Skin of body (tissue), 3 donors: ENCODE measurements around the gene KNG1. TPM values are rescaled to one million over a fixed set of nuclear protein-coding genes. Genes with fewer than 3 reads are reported as not detected.

Source experiments
- DNase-seq: peaks from one replicate; lab custom pipeline; 2025; lab: John Stamatoyannopoulos, UW
- small RNA-seq: library from RNA; depleted of rRNA; stranded (forward); fragments of <200 nt; gene quantifications from one replicate; pipeline ENCODE3, GENCODE V24; 2014; ENCODE audit warnings: low replicate concordance
- total RNA-seq: library from RNA; depleted of rRNA; stranded (reverse); fragments of >200 nt; gene quantifications from one replicate; pipeline ENCODE4 v1.2.3, GENCODE V29; 2014

KNG1 gene
- total RNA-seq, 1 donor from 2014 or later = not detected

GRCh38 chr3:186772701-186773417 lies 55.7 kb downstream of the KNG1 start:
- DNase-seq = peak; percentile 14

GRCh38 chr3:186775999-186776398 lies 58.8 kb downstream of the KNG1 start:
- DNase-seq = no peak

GRCh38 chr3:186779204-186779603 lies 62.0 kb downstream of the KNG1 start:
- DNase-seq = no peak

DNA sequence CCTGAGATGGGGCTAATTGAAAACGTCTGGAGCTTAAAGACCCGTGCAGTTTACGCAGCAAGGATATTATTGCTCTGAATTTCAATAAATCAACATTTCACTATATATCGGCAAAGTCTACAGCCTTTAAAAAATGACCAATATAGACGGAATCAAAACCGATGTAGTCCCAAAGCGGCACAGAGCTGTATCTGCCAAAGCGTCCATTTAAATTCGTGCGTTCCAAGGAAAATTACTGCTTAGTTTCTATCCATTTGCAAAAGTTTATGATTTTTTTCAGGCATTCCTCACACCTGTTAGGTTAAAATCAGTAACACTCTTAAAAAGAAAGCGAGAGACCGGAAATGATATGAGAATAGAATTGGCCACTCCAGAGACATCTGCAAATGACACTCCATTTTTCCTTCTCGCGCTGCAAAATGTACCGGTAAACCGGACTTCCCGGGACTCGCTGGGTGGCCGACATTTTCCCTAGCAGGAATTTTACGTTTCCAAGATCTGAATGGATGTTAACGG lies 65.4 kb downstream of the KNG1 start:
- DNase-seq = peak; percentile 47

DNA sequence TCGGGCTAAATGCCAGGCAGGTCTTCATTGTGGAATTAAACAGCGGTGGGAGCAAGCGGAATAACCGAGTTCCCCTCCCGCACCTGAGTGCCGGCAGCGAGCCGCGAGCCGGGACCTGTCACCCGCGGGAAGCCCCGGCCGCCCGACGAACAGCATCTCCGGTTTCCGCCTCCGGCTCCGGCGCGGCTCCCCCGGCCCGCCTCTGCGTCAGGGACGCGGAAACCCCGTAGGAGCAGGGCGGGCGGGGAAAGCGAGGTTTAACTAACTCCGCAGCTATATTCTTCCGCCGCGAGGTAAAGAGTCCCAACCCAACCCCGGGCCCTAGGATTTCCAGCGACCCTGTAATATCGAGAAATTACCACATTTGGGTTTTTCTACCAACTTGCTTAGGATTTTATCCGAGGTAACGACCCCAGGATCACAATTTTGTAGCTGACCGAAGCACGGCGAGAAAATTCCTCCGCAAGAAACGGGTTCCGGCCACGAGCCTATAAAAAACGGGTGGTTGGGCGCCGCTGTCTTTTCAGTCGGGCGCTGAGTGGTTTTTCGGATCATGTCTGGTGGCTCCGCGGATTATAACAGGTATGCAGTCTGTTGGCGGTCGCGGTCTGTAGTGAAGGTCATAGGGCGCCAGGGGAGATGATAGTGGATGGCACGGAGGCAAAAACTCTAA lies 66.0 kb downstream of the KNG1 start, which contains the start of gene EIF4A2:
TSS of gene EIF4A2 (plus strand) at position 520 of the 673 bp plus-strand sequence. CDS start at position 554, 34 bp downstream.
- DNase-seq = peak; percentile 96

DNA sequence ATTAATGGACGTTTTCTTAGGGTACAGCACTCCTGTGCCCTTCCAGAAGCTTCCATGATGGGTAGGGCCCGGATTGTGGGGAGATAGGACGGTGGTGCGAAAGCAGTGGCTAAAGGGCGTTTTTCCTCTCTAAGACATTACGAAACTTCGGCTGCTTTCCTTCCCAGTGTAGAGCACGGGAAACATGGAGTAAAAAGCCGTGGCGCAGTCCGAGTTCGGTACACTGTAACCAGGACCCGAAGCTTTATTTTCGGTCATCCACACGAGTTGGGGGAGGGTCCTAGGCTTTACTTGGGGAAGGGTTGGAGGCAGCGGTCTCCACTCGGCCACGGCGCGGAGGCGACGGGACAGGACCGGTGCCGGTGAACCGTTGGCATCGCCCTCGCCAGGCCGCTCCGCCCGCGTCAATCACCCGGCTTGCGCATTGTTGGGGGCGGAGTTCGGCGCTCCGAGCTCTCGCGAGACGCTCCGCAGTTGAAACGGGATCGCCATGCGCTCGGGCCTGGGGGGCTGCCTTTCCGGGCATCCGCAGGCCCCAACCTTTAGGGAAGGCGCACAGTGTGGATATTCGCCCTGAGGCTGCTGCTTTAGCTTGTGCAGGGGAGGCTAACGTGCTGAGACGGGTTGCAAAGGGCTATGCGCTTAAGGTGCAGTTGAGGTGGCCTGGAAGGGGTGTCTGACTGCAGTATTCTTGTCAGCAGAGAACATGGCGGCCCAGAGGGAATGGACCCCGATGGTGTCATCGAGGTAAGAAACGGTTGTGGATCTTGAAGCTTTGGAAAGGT lies 66.8 kb downstream of the KNG1 start:
- DNase-seq = peak; percentile 62

- DNase-seq = no peak
These were observed 67.8 kb downstream of the KNG1 start for GRCh38 chr3:186784820-186785494.

DNA sequence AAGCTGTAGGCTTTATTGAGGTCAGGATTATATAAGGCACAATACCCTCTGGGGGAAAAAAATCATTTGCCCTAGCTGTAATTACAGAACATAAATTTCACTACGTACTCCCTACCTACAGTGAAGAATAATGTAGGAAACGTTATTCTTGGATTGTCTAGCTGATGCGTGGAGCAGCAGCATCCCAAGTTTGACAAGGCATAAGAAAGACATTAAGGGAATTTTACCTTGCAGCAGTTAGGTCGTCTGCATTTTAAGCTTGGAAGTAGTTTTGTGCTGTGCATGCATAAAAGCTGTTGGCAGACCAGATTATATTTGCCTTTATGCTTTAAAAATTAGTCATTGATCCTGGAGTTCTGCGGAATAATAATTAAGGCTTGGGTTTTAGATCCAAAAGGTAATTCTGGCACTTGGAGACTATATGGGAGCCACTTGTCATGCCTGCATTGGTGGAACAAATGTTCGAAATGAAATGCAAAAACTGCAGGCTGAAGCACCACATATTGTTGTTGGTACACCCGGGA lies 68.4 kb downstream of the KNG1 start:
- DNase-seq = no peak

GRCh38 chr3:186786922-186787321 lies 69.8 kb downstream of the KNG1 start:
- DNase-seq = no peak

DNA sequence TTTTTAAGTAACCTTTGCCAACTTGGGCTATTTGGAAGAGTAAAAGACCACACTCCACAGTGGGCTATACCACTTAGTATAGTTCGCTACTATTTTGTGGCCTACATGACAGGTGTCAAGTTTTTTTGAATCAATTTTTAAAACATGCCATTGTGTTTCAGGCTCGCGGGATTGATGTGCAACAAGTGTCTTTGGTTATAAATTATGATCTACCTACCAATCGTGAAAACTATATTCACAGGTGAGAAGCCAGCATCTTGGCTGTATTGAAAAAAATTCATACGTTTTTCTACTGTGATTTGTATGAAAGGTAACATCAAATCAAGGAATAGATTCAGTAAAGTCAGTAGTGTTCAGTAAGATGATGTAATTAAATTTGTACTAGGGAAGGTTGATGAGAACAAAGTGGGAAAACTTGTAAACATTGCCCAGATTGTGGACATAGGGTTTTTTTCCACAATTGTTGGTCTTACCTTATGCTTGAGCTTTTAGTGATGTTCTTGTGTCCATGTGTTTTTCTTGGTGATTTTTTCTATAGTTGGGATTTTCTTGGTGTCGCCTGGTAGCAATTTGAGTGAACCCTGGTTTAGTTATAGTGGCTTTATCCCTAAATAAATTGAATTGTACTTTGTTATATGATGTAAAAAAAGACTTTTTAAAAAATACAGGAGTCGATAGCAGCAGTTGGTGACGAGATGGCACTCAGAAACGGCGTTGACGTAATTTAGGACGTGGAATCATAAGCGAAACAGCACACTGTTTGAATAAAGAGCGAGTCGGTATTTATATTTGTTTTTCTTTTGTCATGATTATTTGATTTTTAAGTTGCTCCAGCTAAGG lies 70.7 kb downstream of the KNG1 start:
- DNase-seq = no peak

GRCh38 chr3:186788482-186789370 lies 71.6 kb downstream of the KNG1 start:
- DNase-seq = no peak

- no peak for DNase-seq
These were observed 72.5 kb downstream of the KNG1 start for GRCh38 chr3:186789554-186790260.

GRCh38 chr3:186790261-186790981 lies 73.3 kb downstream of the KNG1 start:
- no peak for DNase-seq

Small RNA genes within 50 kb of the gene (small RNA-seq; reads per million reads assigned to genes)
- gene RF00092 (not detected), gene RNU6-1105P (not detected), gene SNORA4 (not detected), gene SNORA63 (not detected), gene SNORA81 (not detected), gene SNORD2 (not detected)

Other genes starting within 250 kb of the KNG1 start
- gene CRYGS, start 173.0 kb upstream of the KNG1 start, total RNA-seq = 0.99 TPM
- gene TBCCD1, start 150.0 kb upstream of the KNG1 start, total RNA-seq = 13.9 TPM
- gene DNAJB11, start 146.6 kb upstream of the KNG1 start, total RNA-seq = 39.3 TPM
- not detected for gene AHSG, start 104.3 kb upstream of the KNG1 start, total RNA-seq
- gene FETUB, start 77.0 kb upstream of the KNG1 start, total RNA-seq = 0.49 TPM
- not detected for gene HRG, start 51.3 kb upstream of the KNG1 start, total RNA-seq
- gene EIF4A2, start 66.2 kb downstream of the KNG1 start, total RNA-seq = 496 TPM
- gene RFC4, start 89.1 kb downstream of the KNG1 start, total RNA-seq = 18.7 TPM
- 86.7 TPM for gene ADIPOQ, start 125.4 kb downstream of the KNG1 start, total RNA-seq
- gene ST6GAL1, start 213.2 kb downstream of the KNG1 start, total RNA-seq = 16.7 TPM